ENCODE results near the gene TENM4.

TENM4 gene

DNA sequence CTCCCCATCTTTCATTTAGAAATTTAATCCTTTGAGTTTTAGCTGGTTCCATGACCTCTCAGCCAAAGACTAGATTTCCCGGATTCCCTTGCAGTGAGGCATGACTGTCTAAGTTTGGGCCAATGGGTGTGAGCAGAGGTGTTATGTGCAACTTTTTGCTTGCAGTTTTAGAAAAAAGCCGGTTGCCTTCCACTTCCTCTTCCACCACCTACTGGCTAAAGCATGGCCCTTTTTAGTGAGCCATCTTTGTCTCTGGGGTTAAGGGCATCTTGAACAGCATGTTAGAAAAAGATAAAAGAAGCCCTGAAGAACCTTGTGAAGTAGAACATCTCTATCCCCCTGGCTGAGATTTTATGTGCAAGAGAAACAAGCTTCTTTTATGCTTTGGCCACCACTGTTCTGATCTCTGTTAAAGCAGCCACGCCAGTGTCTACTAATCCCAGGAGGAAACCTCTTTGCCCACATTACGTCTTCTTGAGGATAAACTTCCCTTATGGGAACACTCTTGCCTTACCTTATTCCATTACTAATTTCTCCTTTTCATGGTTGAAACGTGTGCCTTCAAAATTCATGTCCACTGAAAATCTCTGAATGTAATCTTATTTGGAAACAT lies 279.9 kb downstream of the TENM4 start:
- DNase-seq: no peak

DNA sequence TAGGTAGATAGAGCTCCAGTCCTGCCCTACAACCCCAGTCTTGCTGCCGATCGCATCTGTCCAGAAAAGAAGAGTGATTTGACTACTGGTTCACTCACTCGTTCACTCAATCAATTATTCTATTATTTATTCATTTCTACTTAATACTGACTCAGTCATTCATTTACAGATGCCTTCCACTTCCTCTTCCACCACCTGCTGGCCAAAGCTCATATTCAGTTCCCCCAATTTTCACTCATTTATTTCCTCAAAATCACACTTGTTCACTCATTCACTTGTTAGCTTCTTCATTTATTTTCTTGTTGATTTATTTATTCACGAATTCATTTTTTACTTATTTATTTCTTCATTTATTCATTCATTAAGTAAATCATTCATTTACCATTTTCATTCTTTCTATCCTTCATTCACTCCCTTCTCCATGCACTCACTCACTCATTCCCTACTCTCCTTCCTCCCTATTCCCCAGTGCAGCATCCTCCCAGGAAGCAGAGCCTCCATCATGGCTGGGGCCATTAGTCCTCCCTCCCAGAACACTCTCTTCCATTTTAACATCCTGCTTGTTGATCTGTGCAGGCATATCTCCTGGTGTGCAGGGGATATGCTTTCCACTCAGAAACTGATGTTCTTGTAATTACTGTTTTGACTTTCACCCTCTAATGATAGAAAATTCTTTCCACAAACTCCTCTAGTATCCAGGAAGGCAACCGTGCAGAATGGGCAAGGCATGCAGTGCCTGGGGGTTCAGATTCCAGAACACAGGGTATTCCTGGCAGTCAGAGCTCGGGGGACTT lies 281.0 kb downstream of the TENM4 start:
- no peak for DNase-seq

GRCh38 chr11:79157738-79158137 lies 283.1 kb downstream of the TENM4 start:
- no peak for DNase-seq

DNA sequence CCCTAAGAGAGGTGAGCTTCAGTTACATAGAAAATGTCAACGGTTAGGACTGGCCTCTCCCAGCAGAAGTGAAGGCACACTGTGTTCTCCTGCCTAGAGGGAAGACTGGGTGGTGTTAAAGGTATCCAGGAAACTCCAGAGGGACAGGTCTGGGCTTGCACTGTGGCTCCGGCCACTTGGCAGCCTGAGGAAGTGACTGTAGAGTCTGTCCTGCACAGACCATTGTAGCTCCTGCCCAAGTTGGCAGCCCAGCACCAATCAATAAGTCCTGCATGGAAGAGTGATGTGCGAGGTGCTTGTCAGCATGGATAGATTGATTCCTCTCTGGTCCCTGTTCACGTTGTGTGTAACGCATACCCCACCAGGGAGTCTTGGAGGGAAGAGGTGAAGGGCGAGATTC lies 284.8 kb downstream of the TENM4 start:
- DNase-seq: no peak

GRCh38 chr11:79155237-79155636 lies 285.6 kb downstream of the TENM4 start:
- DNase-seq: no peak

GRCh38 chr11:79152511-79152910 lies 288.3 kb downstream of the TENM4 start:
- DNase-seq: no peak

DNA sequence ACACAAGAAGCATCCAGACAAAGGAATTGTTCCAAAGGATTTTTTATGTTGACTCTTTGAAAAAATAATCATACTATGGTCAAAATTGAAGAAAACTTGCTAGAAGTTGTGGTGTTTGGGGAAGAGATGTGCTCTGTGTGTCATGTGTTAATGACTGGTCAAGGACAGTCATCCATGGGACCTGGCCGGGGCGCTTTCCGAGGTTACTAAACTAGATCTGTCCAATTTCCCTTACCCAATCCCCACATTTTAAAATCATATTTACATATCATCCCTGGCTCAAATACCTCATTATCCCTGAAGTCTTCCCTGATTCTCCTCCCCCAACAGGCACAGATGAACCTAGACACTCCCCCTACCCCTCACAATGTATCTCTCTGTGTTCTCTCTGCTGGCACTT lies 289.4 kb downstream of the TENM4 start:
- DNase-seq: no peak

- DNase-seq: no peak
Measured at GRCh38 chr11:79150966-79151365, 289.9 kb downstream of the TENM4 start.

DNA sequence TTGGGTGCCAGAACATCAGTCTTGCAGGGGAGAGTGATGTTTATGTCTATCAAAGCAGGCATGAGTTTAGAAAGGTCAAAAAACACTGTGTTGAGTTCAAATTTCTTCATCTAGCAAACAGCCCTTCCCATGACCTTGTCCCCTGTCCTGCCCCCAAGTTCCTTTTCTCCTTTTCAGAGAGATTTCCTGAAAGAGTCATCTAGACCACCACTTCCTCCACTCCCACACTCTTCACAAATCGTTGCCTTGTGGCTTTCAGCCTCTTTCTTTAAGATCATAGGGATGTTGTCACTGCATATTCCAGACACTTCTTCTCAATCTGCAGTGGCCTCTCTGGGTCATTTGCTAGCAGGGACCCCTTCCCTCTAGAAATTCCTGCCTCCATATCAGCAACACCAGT lies 290.5 kb downstream of the TENM4 start:
- DNase-seq: no peak

DNA sequence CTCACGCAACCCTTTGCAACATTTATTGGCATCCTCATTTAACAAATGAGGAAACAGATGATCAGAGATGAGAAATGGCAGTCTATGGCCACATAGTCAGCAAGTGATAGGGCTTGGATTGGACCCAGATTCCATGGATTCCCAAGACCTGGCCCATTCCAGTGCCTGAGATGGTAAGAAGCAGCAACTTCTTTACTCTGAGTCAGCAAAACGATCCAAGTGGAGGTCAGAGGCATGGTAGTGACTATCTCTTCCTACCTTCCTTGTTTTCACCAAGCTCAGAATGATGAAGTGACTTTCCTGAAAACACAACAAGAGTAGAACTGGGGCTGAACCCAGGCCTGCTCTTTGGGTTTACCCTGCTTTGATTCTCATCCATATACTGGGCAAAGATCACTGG lies 293.1 kb downstream of the TENM4 start:
- no peak for DNase-seq

GRCh38 chr11:79147011-79147410 lies 293.8 kb downstream of the TENM4 start:
- DNase-seq: no peak

DNA sequence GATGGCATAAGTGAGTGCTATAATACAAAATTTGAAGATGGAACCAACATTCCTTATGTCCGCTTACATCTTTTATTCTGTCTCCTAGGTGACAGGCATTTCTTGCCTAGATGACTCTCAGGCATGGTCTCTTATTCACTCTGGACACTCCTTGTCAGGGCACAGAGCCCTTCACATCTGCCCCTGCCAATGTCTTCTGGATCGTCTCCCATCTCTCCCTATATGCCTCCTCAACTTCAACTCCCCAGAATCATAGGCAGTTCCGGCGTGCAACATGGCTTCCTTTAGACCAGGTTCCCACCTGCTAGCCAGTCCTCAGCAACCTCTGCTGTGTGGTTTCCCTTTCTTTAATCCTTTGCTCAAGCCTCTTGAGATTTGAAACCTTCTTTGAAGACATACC lies 300.9 kb downstream of the TENM4 start:
- DNase-seq: no peak

DNA sequence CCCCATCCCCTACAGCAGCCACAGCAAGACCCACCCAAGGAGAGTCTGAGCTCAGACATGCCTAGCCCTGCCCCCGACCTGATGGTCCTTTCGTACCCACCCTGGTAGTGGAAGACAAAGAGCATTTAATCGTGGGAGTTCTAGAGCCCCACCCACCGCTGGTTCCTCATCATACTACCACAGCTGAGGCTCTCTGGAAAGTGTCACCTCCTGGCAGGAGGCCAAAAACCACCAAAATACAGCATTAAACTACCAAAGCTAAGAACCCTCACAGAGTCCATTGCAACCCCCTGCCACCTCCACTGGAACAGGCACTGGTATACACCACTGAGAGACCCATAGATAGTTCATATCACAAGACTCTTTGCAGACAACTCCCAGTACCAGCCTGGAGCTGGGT lies 311.1 kb downstream of the TENM4 start:
- no peak for DNase-seq

DNA sequence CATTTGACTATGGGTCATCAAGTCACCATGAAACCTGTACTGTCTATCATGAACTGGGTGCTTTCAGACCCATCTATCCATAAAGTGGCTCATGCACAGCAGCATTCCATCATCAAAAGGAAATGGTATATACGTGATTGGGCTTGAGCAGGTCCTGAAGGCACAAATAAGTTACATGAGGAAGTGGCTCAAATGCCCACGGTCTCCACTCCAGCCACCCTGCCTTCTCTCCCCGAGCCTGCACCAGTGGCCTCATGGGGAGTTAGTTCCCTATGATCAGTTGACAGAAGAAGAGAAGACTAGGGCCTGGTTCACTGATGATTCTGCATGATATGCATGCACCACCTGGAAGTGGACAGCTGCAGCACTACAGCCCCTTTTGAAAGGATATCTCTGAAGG lies 312.5 kb downstream of the TENM4 start:
- DNase-seq: no peak

DNA sequence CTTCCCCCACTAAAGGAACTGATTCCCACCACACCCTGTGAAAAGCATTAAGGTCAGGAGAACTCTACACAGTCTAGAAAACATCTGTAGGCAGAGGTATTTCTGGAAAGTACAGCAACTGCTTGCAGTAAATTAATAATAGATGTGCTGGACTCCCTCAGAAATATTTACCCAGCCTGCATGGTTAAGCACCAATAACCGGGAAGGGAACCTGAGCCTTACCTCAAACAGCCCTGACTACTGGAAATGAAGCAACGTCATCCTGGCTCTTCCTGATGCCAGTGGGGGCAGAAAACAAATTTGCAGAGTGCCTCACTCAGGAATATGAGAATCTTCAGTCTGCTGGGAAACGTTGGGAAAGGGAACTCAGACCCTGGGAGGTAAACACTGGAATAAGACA lies 318.1 kb downstream of the TENM4 start:
- no peak for DNase-seq

GRCh38 chr11:79121351-79121750 lies 319.5 kb downstream of the TENM4 start:
- no peak for DNase-seq

DNA sequence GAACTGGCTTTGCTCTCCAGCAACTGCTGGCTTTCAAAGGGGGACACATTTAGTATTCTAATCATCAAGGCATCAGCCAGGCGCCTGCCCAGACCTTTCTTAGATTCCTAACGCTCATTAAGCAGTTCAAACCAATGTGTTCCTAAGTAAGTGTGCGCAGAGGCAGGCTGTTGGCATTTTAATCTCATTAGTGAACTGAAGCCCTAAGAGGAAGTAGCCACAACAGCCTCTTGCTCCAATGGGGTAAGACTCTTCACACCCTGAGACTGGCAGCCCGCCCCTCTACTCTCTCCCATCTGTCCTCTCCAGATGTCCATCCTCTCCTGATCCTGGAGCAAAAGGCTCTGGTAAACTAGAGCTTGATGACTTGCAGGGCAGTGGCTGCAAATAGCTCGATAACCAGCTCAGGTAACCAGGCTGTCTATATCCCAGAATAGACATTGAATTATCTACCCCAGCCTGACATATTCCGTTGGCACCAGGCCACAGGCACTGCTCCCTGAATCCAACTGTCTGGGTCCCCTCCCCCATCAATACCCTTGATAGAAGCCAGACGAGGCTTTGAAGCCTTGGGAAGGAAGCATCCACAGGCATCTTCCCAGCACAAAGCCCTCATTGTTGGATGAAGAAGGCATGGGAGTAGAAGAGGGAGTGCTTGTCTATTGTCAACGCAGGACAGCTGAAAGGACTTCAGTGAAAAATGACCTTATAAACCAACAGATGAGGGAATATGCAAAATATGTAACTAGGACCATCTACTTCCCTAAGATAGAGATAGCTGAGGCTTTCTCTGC lies 321.1 kb downstream of the TENM4 start:
- no peak for DNase-seq

- DNase-seq: no peak
Measured at GRCh38 chr11:79117488-79117887, 323.3 kb downstream of the TENM4 start.

- no peak for DNase-seq
Measured at GRCh38 chr11:79116600-79116999, 324.2 kb downstream of the TENM4 start.

DNA sequence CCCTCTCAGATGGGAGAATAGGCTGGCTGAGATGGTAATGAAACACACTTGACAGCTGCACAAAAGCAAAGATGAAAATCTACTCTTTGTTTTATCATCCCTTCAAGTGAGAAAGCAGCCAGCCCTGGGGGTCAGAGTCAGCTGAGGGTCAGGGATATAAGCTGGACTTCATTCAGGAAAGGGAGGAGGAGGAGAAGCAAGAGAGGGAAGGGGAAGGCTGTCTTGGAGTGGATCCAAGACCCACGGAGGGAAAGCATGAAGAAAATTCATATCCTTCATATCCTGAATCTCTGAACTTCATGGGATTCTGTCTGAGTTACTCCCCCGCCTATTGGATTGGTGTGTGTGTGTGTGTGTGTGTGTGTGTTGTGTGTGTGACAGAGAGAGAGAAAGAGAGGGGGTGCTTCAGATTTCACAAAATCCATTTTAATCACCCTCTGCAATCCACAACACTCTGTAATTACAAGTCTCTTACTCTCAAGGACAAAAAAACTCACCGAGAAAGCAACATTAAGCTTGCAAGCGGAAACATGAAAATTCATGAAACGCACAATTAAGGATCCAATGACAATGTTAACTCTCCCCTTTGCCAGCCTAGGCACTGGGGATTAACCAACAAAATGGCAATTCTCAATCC lies 327.7 kb downstream of the TENM4 start:
- DNase-seq: no peak

- DNase-seq: no peak
Measured at GRCh38 chr11:79110796-79111195, 330.0 kb downstream of the TENM4 start.

DNA sequence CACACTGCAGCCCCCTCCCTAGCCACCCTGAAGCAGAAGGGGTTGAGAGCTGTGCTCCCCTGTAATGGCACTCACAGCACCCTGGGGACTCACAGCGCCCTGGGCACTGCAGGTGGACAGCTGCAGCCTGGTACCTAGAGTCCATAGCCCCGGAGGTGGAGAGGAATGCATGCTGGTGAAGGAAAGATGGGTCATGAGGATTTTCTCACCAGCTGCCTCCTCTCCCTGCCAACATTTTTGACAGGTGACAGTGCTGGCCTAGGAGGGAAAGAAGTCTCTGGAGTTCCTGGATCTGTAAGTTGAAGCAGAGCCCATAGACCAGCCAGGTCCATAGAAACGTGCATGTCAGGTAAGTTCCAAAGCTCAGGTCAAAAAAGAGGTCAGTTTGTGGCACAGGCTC lies 330.5 kb downstream of the TENM4 start:
- DNase-seq: no peak

- no peak for DNase-seq
Measured at GRCh38 chr11:79108851-79109250, 332.0 kb downstream of the TENM4 start.

- DNase-seq: no peak
Measured at GRCh38 chr11:79102840-79103239, 338.0 kb downstream of the TENM4 start.

Data from DMS79 (cell line).